MM.1S (cell line): Measurements from ENCODE around the gene NME3.

Experiments
- DNase-seq: peaks from one replicate; pipeline ENCODE4 v3.0.0-alpha.2; 2015
- H2AFZ ChIP-seq: fragments of 300-600 bp; sonication (generic); 2 replicates; pipeline ENCODE4 v1.6.0; 2016; ENCODE audit warnings: antibody characterized with exemption, low read length
- H3F3A ChIP-seq: fragments of 300-600 bp; sonication (generic); 2 replicates; pipeline ENCODE4 v1.6.1; 2016; ENCODE audit warnings: mild to moderate bottlenecking, antibody characterized with exemption, low read length, moderate library complexity, mixed read lengths; ENCODE audit not compliant: insufficient read depth
- H3K27ac ChIP-seq: fragments of 300-600 bp; sonication (generic); 2 replicates; pipeline ENCODE4 v1.5.1; 2016; ENCODE audit warnings: mild to moderate bottlenecking, low read length
- H3K27me3 ChIP-seq: fragments of 300-600 bp; sonication (generic); replicated peaks from 2 replicates; pipeline ENCODE4 v1.6.0; 2016; ENCODE audit warnings: low read length; ENCODE audit not compliant: insufficient read depth
- H3K36me3 ChIP-seq: fragments of 300-600 bp; sonication (generic); replicated peaks from 2 replicates; pipeline ENCODE4 v1.6.1; 2016; ENCODE audit warnings: mild to moderate bottlenecking, low read length, mixed read lengths; ENCODE audit not compliant: insufficient read depth
- H3K4me1 ChIP-seq: fragments of 300-600 bp; sonication (generic); 2 replicates; pipeline ENCODE4 v1.6.1; 2016; ENCODE audit warnings: low read length, mixed read lengths
- H3K4me2 ChIP-seq: fragments of 300-600 bp; sonication (generic); 2 replicates; pipeline ENCODE4 v1.6.0; 2016; ENCODE audit warnings: low read depth, low read length
- H3K4me3 ChIP-seq: fragments of 300-600 bp; sonication (generic); 2 replicates; pipeline ENCODE4 v1.5.1; 2016; ENCODE audit warnings: low read length, mixed read lengths
- H3K79me2 ChIP-seq: fragments of 300-600 bp; sonication (generic); 2 replicates; pipeline ENCODE4 v1.6.1; 2016; ENCODE audit warnings: mixed run types, low read length, mixed read lengths
- H3K9ac ChIP-seq: fragments of 300-600 bp; sonication (generic); 2 replicates; pipeline ENCODE4 v1.6.1; 2016; ENCODE audit warnings: low read length, mixed read lengths
- H3K9me2 ChIP-seq: fragments of 300-600 bp; sonication (generic); replicated peaks from 2 replicates; pipeline ENCODE4 v1.6.1; 2016; ENCODE audit warnings: mild to moderate bottlenecking, low read length, mixed read lengths; ENCODE audit not compliant: insufficient read depth
- H3K9me3 ChIP-seq: fragments of 300-600 bp; sonication (generic); replicated peaks from 2 replicates; pipeline ENCODE4 v1.6.1; 2016; ENCODE audit warnings: mild to moderate bottlenecking, low read length, mixed read lengths; ENCODE audit not compliant: insufficient read depth
- H4K20me1 ChIP-seq: fragments of 300-600 bp; sonication (generic); 2 replicates; pipeline ENCODE4 v1.6.1; 2016; ENCODE audit warnings: mild to moderate bottlenecking, low read length, moderate library complexity, mixed read lengths; ENCODE audit not compliant: insufficient read depth
- EZH2 ChIP-seq: fragments of 300-600 bp; sonication (generic); optimal IDR thresholded peaks from 2 replicates; pipeline ENCODE3; 2017; ENCODE audit warnings: low read depth, mild to moderate bottlenecking, antibody characterized with exemption, low read length, mixed read lengths
- EZH2phosphoT487 ChIP-seq: fragments of 300-600 bp; sonication (generic); IDR thresholded peaks from 2 replicates; pipeline ENCODE4 v1.6.1; 2018; ENCODE audit warnings: antibody characterized with exemption, low read length
- TF ChIP-seq, protein P1 (sequence below): fragments of 300-600 bp; sonication (generic); IDR thresholded peaks from 2 replicates; pipeline ENCODE4 v1.5.1; 2016; ENCODE audit warnings: antibody characterized with exemption, low read length, mixed read lengths

Gene NME3

DNA sequence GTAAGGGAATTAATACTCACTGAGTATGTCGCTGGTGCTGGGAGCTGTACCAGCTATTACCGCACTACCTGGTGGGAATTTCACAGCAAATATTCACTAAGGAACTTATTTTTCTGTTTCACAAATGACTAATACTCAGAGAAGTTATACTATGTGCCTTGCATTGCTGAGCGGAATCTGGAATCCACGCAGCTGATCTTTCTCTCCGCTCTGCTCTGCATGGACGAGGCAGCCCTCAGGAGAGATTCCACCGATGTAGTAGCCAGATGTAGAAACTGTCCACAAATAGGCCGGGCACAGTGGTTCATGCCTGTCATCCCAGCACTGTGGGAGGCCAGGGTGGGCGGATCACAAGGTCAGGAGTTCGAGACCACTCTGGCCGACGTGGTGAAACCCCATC is 17.1 kb downstream of the NME3 start:
- Histone ChIP-seq H3K9me3 (no peaks in the 10 kb centered on the region), H3K4me3 (no peak overlapping the region), H3K4me2 (no peak overlapping the region), H3K4me1 (no peaks in the 10 kb centered on the region), H3K9ac (no peak overlapping the region), H3F3A (no peaks in the 10 kb centered on the region), H3K27ac (no peak overlapping the region), H3K79me2 (no peaks in the 10 kb centered on the region), H3K36me3 (no peaks in the 10 kb centered on the region), H4K20me1 (no peaks in the 10 kb centered on the region), H2AFZ (no peak overlapping the region), H3K27me3 (no peaks in the 10 kb centered on the region), H3K9me2 (no peaks in the 10 kb centered on the region)
- TF ChIP-seq, protein P1, sequence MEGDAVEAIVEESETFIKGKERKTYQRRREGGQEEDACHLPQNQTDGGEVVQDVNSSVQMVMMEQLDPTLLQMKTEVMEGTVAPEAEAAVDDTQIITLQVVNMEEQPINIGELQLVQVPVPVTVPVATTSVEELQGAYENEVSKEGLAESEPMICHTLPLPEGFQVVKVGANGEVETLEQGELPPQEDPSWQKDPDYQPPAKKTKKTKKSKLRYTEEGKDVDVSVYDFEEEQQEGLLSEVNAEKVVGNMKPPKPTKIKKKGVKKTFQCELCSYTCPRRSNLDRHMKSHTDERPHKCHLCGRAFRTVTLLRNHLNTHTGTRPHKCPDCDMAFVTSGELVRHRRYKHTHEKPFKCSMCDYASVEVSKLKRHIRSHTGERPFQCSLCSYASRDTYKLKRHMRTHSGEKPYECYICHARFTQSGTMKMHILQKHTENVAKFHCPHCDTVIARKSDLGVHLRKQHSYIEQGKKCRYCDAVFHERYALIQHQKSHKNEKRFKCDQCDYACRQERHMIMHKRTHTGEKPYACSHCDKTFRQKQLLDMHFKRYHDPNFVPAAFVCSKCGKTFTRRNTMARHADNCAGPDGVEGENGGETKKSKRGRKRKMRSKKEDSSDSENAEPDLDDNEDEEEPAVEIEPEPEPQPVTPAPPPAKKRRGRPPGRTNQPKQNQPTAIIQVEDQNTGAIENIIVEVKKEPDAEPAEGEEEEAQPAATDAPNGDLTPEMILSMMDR = no peak
- TF ChIP-seq EZH2 = no peak
- TF ChIP-seq EZH2phosphoT487 = no peak
- no peak for DNase-seq

DNA sequence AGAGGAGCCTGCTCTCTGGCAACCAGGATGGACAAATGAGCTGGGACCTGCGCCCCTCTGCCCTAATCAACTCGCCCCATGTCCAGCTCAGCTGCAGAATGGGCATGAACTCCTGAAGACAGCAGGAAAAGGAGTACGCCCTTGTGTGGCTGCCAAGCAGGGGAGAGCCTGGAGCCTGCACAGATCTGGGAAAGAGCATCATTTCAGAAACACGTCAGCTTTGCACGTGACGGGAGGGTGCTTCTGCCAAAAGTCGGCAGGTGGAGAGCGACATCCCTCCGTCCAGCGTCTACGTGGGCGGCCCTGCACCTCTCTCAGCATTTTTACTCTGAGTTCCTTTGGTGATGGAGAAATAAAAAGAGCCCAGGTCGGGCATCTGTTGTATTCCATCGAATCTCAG is 18.5 kb downstream of the NME3 start:
- H3F3A ChIP-seq = no peaks in the 10 kb centered on the region
- TF ChIP-seq EZH2 (no peak), EZH2phosphoT487 (no peak)
- TF ChIP-seq, protein P1 = no peak
- no peaks in the 10 kb centered on the region for H3K36me3 ChIP-seq

DNA sequence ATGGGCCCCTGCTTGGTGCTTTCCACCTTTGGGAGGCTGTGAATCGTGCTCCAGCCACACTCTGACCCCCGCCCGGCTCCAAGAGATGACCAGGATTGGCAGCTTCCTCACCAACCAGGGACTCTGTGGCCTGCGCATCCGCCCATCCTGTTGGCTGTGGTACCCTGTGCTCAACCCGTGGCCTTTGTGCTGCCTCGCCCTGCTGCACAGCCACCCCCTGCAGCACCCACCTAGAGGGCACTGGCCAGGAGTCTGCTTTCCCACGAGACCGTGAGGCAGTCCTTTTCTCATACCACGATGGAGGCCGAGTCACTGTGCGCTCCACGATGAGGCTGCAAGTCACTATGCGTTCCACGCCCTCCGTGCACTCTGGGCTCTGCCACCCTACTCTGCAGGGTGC is 19.4 kb downstream of the NME3 start:
- TF ChIP-seq, protein P1 = no peak
- TF ChIP-seq EZH2phosphoT487 = no peak
- TF ChIP-seq EZH2 = no peak
- DNase-seq = no peak
- no peak overlapping the region for H3K4me2 ChIP-seq
- no peaks in the 10 kb centered on the region for H3K4me1 ChIP-seq
- no peak overlapping the region for H3K4me3 ChIP-seq
- no peak overlapping the region for H3K9ac ChIP-seq
- no peak overlapping the region for H2AFZ ChIP-seq
- H3K36me3 ChIP-seq = no peaks in the 10 kb centered on the region
- H3K9me3 ChIP-seq = no peaks in the 10 kb centered on the region
- no peak overlapping the region for H3K27ac ChIP-seq
- H3K9me2 ChIP-seq = no peaks in the 10 kb centered on the region
- H3F3A ChIP-seq = no peaks in the 10 kb centered on the region
- H3K27me3 ChIP-seq = no peaks in the 10 kb centered on the region
- no peaks in the 10 kb centered on the region for H4K20me1 ChIP-seq
- H3K79me2 ChIP-seq = no peaks in the 10 kb centered on the region

More for the DNA sequence above, 18.5 kb downstream of the NME3 start:
- Histone ChIP-seq H3K27ac (no peak overlapping the region), H3K9ac (no peak overlapping the region), H3K4me3 (no peak overlapping the region), H3K4me1 (no peaks in the 10 kb centered on the region), H3K79me2 (no peaks in the 10 kb centered on the region), H4K20me1 (no peaks in the 10 kb centered on the region), H2AFZ (no peak overlapping the region), H3K9me3 (no peaks in the 10 kb centered on the region), H3K4me2 (no peak overlapping the region), H3K27me3 (no peaks in the 10 kb centered on the region), H3K9me2 (no peaks in the 10 kb centered on the region)
- DNase-seq = no peak
